Iris pigment epithelial cell (primary cell): Measurements from ENCODE around the gene SLC4A3.
"Not testable (repeated sequence)": the region's sequence is repeated elsewhere in the genome, so short reads cannot be mapped to it uniquely, and the experiment has no call there.

Experiments
- DNase-seq: peaks from one replicate; pipeline ENCODE4 v3.0.0-alpha.2; 2011; ENCODE audit warnings: low read depth

Gene SLC4A3

DNA sequence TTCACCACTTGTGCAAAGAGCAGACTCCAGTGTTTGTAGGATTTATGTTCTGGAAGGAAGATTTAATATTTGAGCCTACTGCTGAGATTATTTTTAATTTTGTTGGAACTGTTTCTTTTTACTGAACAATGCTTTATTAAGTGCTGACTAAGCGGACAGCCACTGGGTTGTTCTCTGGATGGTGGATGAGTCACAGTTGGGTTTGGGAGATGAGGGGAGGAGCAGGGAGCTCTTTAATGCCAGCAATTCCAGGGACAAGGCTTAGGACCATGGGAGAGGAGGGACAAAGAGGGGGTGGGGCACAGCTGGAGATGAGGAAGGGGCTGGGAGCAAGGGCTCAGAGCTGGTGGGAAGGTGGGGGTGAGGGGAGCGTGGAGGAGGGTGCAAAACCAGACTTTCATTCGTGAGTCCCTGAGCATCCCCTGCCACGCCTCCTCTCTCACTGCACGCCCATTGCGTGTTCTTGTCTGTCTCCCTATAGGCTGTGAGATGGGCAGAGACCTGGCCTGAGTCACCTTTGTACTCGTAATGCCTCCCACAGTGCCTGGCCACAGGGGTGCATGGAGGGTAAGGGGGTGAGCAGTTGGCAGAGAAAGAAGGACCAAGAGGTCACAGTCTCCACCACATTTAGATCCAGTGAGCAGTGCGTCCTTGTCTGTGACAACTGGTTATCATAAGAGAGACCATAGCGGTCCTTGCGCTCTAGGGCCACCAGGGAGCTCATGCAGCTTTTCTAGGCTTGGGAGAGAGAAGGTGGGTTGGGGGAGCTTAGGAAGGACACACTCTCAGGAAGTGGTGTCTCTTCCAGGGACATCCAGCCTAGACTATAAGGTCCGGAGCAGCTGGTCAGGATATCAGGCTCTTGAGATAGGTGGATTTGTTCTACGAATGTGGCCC, 18.4 kb downstream of the SLC4A3 start:
- DNase-seq: peak; percentile 80

DNA sequence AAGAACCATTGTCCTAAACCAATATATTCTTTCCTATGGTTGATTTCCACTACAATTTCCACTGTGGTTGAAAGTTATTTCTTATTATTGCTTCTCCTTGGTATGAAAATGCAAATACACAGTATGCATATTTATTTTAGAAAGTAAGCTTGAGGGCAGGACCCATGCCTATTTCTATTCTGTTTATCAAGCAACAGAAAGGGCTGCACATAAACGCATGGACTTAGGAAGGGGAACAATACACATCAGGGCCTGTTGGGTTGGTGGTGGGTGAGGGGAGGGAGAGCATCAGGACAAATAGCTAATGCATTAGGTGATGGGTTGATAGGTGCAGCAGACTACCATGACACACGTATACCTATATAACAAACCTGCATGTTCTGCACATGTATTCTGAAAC, 20.7 kb downstream of the SLC4A3 start:
- no peak for DNase-seq

DNA sequence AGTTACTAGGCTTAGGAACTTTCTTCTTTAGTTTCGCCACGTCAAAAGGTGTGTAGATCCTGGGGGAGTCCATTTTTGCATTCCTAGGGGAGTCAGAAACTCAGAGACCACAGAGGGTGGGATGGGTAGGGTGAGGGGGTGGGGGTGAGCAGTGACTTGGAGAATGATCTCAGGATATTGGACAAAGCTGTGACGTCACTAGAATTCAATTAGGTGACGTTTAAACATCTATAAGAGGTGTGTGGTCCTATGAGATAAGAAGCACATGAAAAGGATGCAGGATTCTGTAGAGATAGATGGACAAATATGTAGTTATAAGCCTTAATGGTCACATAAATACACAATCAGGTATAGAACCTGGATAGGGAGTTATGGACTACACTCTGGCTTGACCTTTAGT, 21.5 kb downstream of the SLC4A3 start:
- no peak for DNase-seq

DNA sequence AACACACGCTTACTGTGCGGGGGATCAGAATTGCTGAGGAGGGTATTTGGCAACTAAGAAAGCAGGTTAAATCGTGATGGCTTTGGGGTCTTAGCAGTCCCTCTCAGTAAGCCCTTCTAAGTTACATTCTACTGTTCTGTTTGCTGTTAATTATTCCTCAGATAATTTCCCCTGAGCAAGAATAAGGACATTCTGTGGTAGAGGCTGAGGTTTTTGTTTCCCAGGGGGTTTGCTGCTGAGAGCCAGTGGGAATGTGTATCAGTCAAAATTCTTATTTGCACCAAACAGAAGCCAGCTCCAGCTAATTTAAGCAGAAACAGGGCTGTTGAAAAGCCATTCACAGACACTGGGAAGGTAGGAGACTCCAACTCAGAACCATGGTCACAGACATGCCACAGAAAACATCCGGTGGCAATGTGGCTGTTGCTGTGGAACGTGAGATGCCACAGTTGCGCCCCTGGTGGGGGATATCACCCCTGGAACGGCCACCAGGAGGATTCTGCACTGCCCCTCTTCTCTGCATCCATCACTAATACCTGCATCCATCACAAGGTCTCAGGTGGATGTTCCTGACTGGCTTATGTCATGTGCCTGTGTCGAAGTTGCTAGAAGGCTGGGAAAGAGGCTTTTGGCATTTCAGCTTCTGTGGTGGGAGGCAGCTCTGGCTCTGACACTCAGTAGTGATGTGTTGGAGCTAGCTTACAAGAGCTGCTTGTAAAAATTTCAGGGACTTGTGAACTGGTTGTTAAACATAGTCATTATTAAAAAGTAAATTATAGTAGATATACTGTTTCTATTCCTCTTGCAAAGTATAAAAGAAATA, 23.2 kb downstream of the SLC4A3 start:
- DNase-seq: no peak

DNA sequence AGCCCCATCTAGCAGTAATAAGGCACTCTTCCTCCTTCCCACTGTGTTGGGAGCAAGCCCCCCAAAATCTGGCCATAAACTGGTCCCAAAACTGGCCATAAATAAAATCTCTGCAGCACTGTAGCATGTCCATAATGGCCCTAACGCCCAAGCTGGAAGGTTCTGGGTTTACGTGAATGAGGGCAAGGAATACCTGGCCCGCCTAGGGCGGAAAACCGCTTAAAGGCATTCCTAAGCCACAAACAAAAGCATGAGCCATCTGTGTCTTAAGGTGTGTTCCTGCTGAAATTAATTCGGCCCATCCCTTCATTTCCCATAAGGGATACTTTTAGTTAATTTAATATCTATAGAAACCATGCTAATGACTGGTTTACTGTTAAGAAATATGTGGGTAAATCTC, 24.2 kb downstream of the SLC4A3 start:
- DNase-seq: not testable (repeated sequence)

DNA sequence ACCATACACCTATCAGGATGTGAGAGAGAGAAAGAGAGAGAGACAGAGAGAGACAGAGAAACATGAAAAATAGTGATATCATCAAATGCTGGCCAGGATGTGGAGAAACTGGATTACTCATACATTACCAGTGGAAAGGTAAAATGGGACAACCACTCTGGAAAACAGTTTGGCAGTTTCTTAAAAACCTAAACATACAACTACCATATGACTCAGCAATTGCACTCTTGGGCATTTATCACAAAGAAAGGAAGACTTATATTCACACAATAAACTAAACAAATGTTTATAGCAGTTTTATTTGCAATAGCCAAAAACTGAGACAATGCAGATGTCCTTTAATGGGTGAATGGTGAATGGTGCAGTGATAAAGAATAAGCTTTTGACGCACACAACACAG, 29.1 kb downstream of the SLC4A3 start:
- DNase-seq: peak; percentile 42

DNA sequence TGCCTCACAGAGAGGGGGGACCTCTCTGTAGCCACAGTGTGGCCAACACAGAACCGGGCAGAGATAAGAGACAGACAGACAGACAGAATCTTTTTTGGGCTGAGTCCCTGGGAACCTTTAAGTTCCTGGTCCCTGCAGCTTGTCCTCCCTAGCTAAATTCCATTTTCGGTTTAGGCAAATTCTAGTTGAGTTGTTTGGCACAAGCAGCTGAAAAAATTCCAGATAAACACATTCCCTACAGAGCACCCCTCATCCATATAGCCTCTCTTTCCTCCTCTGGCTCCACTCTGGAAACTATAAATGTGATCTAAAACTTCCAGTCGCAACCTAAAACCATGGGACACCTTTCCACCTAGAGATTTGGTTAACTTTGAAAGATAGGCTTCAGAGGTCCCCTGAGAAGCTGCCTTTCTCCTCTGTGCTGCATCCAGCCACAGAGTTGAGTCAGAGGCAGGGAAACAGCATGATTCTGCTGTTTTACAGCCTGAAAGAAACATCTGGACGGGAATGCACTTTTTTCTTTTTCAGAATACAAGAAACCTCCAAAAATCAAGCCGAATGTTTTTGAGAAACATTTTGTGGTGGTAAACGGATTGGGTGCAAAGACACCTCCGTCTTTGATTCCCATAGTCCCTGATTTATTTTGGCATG, 30.9 kb downstream of the SLC4A3 start:
- peak; percentile 18 for DNase-seq

DNA sequence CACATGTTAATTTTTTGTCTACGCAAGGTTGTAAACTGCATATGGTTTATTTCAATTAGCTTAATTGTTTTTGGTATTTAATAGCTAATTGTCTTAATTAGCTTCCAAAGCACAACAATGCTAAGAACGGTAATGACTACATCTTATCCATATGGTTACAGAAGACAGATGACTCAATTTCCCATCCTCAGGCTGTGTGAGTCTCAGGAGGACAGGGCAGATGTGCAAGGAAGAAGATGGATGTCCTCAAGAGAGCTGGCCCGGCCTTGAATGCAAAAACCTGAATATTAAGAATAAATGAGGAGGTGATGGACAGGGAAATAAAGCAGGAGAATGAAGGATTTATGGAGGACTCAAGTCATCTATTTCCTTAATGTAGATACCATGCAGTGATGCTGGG, 31.4 kb downstream of the SLC4A3 start:
- no peak for DNase-seq

DNA sequence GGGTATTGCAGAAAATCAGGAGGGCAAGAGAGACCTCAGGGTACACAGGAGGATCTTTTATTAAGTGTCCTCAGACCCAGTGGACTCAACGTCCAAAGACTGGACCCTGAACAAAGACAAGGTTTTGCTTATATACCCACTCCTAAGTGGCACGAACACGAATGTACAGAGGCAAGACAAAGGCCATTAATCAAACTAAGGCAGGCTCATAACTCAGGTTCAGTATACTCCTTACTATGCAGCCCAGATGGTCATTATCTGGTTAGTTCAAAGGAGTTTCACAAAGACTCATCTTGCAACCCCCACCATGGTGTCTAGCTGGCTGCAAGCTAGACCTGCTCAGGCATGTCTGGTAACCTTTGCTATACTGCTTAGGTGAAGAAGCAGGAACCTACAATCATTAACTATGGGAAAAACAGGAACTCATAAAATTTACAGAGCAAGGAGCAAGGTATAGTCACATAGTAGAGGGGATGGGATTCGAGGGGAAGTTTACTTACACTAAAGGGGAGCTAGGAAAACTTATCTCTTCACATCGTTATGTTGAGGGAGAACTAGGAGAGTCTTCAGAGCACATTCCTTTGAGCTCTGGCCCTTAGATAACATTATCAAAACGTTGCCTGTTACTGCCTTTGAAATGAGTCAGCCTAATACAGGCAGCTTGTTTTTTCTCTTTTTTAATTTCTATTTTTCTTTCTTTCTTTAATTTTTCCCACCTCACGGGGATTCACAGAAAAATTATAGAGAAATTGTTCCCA, 33.9 kb downstream of the SLC4A3 start:
- peak; percentile 49 for DNase-seq

DNA sequence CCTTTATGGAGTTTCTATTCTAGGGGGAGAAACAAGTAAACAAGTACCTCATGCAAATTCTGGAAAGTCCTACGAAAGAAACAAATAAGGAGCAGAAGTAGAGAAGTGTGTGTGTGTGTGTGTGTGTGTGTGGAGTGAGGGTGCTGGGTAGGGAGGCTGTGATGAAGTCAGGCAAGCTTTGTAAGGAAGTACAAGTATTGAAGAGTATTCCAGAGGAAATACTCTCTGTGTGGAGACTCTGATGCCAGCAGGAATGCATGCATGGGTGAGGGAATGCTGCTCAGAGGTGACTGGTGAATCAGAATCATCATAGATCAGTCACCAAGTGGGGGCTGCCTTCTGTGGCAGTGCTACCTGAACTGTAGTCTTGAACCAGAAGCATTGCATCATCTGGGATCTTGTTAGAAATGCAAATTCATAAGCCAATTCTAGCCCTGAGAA, 34.5 kb downstream of the SLC4A3 start:
- peak; percentile 73 for DNase-seq

DNA sequence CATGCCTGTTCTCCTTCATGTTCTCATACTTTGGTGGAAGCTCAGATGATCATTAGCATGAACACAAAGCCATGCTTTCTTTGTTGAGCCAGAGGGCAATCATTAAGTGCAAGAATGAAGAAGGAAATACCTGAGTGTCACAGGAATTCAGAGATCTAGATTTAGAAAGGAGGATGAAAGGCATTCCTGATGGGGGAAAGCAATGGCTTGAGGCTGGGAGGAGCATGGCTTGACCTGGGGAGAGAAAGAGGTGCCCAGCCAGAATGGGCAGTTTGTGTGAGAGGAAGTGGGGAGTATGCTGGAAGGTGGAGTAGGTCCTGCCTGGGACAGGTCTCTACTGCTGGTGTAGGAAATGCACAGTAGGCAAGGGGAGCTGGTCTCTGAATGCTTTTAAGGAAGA, 35.1 kb downstream of the SLC4A3 start:
- DNase-seq: no peak

DNA sequence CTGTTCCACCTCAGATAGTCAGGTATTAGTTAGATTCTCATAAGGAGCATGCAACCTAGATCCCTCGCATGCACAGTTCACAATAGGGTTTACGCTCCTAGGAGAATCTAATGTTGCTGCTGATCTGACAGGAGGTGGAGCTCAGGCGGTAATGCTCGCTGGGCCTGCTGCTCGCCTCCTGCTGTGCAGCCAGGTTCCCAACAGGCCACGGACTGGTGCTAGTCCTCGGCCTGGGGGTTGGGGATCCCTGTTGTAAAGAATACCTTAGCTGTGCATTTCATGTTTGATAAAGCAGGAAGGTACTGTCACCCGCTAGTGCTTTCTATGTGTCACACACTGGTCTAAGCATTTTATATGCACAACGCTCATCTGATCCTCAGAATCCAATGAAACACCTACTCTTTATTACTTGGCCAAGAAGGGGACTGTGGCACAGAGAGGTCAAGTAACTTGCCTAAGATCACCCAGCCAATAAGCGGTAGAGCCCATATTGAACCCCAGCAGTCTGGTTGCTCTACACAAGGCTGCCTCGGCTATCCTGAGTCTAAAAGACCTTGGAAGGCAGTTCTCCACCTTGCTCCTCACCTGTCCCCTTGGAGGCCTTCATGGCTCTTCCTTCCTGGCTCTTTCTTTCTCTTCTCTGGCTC, 35.8 kb downstream of the SLC4A3 start:
- no peak for DNase-seq

DNA sequence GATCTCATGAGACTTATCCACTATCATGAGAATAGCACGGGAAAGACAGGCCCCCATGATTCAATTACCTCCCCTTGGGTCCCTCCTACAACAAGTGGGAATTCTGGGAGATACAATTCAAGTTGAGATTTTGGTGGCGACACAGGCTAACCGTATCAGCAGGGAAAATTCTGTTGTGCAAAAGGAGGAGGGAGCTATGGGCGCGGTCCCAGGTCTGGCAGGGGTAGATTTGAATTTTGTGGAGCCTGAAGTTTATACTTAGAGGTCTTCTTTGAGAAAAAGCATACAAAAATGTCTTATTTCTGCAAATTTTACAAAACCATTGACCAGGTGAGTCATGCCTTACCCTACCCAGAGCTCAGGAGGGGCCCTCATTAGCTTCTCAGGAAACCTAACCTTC, 36.6 kb downstream of the SLC4A3 start:
- DNase-seq: no peak

DNA sequence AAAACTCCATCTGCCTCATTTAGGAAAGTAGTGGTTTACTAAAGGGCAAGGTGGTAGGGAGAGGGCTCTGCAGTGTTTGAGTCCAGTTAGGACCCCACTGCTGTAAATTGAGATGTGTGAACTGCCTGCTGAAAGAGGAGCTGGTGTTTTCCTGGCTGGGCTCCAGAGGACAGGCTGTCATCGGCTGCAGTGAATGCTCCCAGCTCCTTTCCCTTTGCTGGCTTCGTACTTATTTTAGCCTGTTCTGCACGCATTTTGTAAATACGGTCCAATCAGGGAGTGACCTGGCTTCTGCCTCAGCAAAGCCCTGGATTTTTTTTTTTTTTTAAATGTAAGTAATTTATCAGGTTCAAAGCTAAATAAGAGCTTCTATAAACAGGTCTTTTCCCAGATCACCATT, 37.5 kb downstream of the SLC4A3 start:
- DNase-seq: peak; percentile 38

DNA sequence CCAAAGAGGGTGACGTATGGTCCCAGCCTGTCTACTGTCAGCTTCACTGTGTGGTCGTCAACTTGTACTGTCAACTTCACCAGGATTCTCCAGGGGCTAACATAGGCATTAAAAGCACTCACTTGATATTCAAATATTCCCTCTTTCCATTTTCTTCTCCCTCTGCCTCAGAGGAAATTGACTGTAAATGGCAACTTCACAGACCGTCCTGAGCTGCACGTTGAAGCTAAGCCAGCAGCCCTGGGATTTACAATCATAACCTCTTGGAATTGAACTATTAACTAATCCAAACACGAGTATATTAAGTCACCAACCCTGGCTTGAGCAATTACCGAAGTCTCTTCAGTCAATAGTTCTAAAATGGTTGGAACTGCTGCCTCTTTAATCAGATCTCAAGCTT, 38.5 kb downstream of the SLC4A3 start:
- DNase-seq: no peak

DNA sequence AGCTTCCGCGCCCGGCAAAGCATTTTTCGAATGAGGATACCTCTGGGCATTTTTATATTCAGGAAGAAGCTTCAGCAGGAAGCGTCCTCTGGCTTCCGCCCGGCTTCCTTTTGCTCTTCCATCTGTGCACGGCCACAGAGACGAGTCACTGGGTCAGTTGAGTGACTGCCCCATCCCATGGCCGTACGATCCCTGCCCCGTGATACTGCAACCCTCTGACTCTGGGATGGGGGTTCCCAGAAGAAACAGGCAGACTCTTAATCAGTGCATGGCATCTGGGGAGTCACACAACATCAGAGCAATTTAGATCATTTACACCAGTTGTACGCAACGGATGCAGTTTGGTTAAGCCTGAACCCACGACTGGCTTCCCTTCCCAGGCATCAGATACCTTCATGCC, 40.9 kb downstream of the SLC4A3 start:
- DNase-seq: no peak

DNA sequence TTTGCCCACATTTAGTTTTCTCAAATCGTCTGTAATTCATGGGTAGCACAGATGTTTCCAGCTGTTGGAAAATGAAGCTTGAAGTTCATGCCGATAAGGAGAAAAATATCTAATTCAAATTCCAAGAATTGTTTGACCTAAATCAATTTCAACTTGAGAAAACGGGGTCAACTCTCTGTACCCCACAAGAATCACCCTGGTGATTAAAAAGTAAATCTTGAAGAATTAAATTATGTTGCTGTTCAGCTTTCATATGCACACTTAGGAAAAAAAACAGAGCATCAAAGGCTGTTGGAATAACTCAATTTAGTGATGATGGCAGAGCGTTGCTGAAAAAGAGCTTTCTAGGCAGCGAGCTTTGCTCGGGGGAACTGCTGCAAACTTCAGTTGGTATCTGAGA, 43.0 kb downstream of the SLC4A3 start:
- DNase-seq: no peak

DNA sequence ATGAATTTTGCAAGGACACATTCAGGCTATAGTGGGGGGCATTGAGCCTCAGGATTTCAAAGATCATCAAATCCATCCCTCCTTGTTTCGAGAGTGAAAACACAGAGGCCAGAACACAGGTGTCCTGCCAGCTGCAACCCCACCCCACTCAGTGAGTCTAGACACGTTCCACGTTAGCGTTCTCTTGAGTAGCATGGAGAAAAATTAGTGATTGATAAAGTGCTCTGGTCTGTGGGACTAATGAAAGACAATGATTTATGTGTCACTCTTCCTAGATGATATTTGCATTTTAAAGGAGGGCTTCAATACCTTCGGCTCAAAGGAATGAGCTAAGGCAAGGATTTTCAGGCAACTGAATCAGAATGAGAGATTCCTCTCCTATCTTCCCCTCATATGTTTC, 43.8 kb downstream of the SLC4A3 start:
- no peak for DNase-seq

DNA sequence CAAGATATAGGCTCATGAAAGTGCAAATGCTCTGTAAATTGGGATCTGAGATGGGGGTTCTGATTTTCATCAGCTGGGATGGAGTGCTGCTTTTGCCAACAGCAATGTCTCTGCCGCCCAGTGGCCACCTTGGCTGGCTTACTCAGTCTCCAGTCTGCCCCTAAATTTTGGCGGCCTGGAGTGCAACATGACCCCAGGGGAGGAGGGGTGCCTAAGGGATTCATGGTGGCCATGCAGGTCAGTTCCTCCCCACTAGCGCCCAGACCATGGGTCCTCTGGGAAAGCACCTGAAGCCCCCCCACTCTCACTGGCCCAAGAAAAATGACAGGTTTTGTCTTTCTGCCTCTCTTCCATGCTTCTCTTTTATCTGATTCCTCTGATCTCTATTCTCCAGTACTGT, 45.0 kb downstream of the SLC4A3 start:
- no peak for DNase-seq

DNA sequence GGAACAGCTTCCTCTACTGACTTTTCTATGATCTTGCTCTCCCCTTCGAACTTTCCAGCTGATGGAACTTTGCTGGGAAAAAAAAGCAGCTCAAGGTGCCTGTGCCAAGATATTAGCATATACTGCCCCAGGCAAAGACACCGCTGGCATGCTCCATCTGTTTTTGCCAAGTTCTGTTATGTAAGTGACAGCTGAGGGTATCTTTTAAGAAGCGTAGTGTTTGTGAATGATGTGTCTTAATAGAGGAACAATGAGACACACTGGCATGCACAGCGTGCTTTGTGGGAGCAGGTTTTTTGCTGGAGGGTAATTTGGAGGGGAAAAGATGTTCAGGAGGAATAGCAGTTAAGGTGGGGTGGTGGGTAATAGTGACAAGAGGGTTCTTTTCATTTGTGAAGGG, 47.8 kb downstream of the SLC4A3 start:
- DNase-seq: no peak

DNA sequence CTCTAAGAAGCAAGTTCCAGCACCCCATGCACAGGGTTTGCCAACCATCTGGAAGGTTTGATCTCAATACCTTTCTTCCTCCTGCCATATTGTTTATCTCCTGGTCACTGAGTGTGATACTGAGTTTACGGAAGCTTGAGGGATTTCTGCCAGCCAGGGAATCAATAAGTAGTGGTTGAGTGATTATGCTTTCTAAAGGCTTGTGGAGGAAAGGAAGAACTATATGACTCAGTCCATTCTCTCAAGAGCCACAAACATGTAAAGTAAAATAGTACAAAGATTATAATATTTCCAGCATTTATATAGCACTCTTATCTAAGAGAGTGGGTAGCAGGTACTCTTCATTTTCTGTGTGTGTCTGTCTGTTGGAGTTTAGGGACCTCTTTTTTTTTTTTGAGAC, 49.2 kb downstream of the SLC4A3 start:
- no peak for DNase-seq
